GM21619 (cell line): ENCODE measurements around the gene IGF2BP3.
"Not testable (repeated sequence)": the region's sequence is repeated elsewhere in the genome, so short reads cannot be mapped to it uniquely, and the experiment has no call there.

Source experiments
- ATAC-seq: cut with Tn5 transposase; IDR thresholded peaks from one replicate; pipeline ENCODE4 v1.9.1; 2021; ENCODE audit not compliant: unreplicated experiment

IGF2BP3 gene

GRCh38 chr7:23343806-23344475 lies 126.3 kb downstream of the IGF2BP3 start:
- no peak for ATAC-seq

DNA sequence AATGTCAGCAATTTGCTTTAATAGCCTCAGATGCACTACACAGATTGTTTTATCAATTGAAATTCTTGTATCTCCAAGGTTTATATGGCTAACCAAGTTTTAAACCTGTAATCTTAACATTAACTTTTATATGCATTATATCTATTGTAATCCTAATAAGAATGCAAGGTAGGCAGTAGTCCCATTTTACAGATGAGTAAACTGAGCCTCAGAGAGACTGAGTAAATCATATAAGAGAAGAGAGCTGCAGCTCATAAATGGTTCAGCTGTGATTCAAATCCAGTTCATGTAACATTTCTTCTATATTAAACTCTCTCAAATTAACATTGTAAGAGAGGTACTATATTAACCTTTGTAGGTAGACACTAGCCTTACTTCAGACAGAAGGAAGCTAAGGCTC lies 127.2 kb downstream of the IGF2BP3 start:
- no peak for ATAC-seq

DNA sequence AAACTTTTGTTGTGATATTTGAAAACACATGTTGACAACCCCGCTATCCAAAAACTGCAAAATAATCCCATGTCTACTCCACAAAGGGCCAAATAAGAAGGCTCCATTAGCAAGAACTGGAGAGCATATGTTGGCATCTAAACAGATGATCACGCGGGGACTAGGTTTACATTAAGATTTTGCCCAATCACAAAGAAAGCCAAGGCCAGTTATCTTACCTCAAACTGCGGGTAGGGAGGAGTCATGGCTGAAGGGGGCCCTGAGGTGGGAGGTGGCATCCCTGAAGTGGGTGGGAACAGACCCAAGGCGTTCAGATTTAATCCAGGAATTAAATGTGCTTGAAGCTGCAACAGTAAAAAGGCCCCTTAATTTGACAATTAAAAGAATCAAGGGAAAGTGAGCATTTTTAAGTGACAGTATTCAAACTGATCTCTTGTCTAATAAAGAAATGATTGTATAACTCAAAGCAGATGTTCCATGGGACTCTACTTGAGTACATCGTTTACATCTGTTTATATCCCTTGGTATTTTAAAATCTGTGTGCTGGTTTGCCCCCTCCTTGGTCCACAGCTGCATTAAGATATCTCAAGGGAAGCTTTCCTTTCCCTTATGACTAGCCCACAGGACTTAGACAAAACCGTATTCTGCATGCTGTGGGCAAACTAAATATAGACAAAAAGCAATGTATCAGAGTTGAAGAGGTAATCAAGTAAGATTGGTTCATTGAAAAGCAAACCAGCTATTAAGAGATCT lies 128.3 kb downstream of the IGF2BP3 start:
- ATAC-seq = no peak

GRCh38 chr7:23338863-23339262 lies 131.4 kb downstream of the IGF2BP3 start:
- ATAC-seq = no peak

DNA sequence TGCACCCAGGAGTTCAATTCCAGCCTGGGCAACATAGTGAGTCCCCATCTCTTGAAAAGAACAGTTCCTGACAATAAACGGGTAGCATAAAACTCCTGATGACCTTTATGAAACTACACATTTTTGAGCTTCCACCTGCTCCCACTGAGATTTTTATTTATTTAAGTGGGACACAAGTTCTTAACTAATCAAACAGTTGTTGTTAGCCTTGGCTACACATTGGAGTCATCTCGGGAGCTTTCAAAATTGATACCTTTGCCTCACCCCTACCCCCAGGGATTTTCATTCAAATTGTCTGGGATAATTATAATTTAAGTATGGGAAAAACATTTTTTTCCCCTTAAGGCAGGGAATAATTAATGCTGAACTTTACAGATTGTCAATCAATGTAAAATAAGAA lies 131.9 kb downstream of the IGF2BP3 start:
- ATAC-seq = no peak

DNA sequence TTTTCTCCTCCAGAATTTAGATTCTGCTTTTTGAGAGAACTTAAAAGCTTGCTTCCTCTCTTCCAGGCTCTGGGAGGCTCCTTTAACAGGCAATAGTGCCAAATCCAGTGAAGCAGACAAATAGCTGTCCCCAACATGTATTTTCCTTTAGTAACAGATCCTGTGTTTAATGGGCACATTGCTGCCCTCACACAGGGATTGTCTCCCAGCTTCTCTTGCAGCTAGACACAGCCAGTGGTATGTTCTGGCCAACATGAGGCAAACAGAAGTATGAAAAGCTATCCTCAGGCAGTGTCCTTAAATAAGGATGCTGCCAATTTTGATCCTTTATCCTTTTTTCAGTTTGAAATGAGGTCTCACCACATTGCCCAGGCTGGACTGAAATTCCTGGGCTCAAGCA lies 132.9 kb downstream of the IGF2BP3 start:
- no peak for ATAC-seq

GRCh38 chr7:23336799-23337283 lies 133.4 kb downstream of the IGF2BP3 start:
- no peak for ATAC-seq

GRCh38 chr7:23336086-23336485 lies 134.2 kb downstream of the IGF2BP3 start:
- no peak for ATAC-seq

DNA sequence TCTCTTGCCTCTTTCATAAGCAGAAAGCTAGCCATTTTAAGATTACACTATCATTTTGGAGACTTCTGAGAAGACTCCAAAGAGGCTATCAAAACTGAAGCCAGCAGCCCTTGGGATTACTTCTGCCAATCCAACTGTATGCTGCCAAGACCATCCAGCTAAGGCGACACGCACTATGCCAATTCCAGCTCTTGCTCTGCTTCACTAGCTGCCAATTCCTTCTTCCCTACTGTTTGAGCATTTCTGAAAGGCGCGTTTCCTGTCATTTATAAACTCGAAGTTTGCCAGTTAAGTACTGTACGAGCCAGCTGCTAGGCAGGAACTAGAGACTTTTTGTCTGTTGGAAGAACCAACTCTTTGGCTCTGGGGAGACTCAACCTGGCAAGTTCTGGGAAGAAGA lies 134.7 kb downstream of the IGF2BP3 start:
- no peak for ATAC-seq

- ATAC-seq = no peak
Measured at GRCh38 chr7:23335136-23335535, 135.2 kb downstream of the IGF2BP3 start.

GRCh38 chr7:23334482-23335056 lies 135.7 kb downstream of the IGF2BP3 start:
- ATAC-seq = no peak

DNA sequence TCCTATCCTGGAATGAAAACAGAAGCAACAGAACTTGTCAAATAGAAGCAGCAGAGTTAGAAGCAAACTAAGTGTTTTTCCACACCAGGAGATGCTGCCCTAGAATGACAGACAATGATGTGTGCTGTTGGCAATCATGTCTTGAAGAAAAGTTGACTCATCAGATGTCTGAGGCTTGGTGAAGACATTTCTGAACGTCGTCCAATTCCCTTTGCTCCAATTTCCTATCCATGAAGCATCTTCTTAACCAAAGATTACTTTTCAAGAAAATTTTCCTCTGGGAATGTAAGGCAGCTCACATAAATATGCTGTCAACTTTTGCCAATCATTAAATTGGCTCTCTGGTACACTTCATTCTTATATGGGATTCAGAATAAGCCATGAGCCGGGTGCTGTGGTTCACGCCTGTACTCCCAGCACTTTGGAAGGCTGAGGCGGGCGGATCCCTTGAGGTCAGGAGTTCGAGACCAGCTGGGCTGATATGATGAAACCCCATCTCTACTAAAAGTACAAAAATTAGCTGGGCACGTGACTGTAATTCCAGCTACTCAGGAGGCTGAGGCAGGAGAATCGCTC lies 136.5 kb downstream of the IGF2BP3 start:
- no peak for ATAC-seq

- ATAC-seq = no peak
Measured at GRCh38 chr7:23332910-23333612, 137.2 kb downstream of the IGF2BP3 start.

GRCh38 chr7:23332193-23332592 lies 138.1 kb downstream of the IGF2BP3 start:
- no peak for ATAC-seq

DNA sequence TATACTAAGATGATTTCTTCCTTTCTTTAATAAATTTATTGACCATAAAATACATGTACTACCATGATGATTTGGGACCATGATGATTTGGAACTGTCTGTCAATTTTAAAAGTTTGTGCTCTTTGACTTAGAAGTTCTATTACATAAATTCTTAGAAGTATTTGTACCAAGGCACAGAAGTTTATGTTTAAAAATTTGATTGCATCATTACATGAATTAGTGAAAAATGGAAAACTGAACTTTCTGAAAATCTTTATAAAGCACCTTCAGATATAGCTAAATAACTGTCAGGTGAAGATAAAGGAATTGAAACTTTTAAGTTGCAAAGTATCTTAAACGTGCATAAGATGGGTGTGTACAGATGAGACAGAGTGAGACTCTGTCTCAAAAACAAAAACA lies 139.2 kb downstream of the IGF2BP3 start:
- no peak for ATAC-seq

DNA sequence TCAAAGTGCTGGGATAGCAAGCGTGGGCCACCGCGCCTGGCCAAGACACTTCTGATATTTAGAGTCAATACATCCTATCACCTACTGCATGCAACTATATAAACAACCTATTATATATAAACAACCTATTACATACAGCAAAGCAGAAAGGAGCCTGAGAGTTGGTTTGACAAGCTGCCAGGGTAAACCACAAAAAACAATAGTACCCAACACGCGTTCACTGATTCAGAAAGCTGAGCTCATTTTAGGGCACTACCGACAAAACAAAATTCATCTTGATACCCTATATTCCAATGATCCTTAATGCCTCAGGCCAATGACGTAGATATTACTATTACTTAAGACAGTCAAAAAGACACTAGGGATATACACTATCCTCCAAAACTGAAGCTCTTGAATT lies 154.9 kb downstream of the IGF2BP3 start:
- ATAC-seq = no peak

GRCh38 chr7:23312141-23312540 lies 158.2 kb downstream of the IGF2BP3 start:
- not testable (repeated sequence) for ATAC-seq

GRCh38 chr7:23308754-23309153 lies 161.5 kb downstream of the IGF2BP3 start:
- no peak for ATAC-seq

- ATAC-seq = no peak
Measured at GRCh38 chr7:23306936-23307521, 163.3 kb downstream of the IGF2BP3 start.

- no peak for ATAC-seq
Measured at GRCh38 chr7:23299770-23300300, 170.5 kb downstream of the IGF2BP3 start.
